Panc1 (cell line): ENCODE measurements around the gene PHF21A.

Source experiments
- POLR2AphosphoS5 ChIP-seq: IDR thresholded peaks from 2 replicates; pipeline ENCODE4 v1.6.1; 2012; ENCODE audit warnings: mild to moderate bottlenecking, low read depth, low read length, moderate library complexity
- TF ChIP-seq, protein P1 (sequence below): fragments of 450-650 bp; IDR thresholded peaks from 2 replicates; pipeline ENCODE4 v1.5.1; 2017; ENCODE audit warnings: mild to moderate bottlenecking

DNA sequence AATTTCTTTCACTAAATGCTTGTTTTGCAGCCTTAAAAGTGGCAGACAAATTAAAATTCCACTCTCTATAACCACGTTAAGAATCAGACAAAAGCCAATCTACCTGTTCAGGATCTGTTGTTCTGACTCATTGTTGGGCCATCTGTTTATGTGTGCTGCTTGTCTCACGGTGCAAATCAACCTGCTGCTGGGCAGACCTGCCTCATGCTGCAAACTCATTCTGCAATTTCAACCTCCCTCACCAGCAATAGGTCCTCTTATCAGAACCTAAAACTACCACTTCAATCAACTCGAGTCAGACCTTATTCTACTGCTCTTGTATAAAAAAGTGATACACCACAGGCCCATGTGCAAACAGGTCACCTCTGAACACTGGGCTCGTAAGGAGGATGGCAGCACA, 123.7 kb downstream of the PHF21A start:
- TF ChIP-seq, protein P1, sequence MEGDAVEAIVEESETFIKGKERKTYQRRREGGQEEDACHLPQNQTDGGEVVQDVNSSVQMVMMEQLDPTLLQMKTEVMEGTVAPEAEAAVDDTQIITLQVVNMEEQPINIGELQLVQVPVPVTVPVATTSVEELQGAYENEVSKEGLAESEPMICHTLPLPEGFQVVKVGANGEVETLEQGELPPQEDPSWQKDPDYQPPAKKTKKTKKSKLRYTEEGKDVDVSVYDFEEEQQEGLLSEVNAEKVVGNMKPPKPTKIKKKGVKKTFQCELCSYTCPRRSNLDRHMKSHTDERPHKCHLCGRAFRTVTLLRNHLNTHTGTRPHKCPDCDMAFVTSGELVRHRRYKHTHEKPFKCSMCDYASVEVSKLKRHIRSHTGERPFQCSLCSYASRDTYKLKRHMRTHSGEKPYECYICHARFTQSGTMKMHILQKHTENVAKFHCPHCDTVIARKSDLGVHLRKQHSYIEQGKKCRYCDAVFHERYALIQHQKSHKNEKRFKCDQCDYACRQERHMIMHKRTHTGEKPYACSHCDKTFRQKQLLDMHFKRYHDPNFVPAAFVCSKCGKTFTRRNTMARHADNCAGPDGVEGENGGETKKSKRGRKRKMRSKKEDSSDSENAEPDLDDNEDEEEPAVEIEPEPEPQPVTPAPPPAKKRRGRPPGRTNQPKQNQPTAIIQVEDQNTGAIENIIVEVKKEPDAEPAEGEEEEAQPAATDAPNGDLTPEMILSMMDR = no peak
- TF ChIP-seq POLR2AphosphoS5 = no peak
